Keratinocyte (primary cell): ENCODE results near the gene COPG2. TPM values are rescaled to one million over a fixed set of nuclear protein-coding genes. Genes with fewer than 3 reads are reported as not detected.

Experiments used
- DNase-seq: peaks from one replicate; pipeline ENCODE4 v3.0.0-alpha.2; 2011; ENCODE audit warnings: low read depth, missing footprints, low spot score
- FAIRE-seq: peaks from 2 replicates; lab custom pipeline; 2011; peaks lifted over from hg19 to GRCh38; lab: Jason Lieb, UNC
- H2AFZ ChIP-seq: 2 replicates; pipeline ENCODE4 v1.6.0; 2012; ENCODE audit warnings: low read length, control low read depth, inconsistent platforms; ENCODE audit not compliant: control insufficient read depth
- H3K27ac ChIP-seq: 2 replicates; pipeline ENCODE4 v1.5.1; 2011; ENCODE audit warnings: low read length; ENCODE audit not compliant: control insufficient read depth, insufficient read depth
- H3K27me3 ChIP-seq: 3 replicates; pipeline ENCODE4 v1.6.0; 2011; ENCODE audit warnings: low read length; ENCODE audit not compliant: control insufficient read depth, insufficient read depth; ENCODE audit errors: extremely low read depth
- H3K36me3 ChIP-seq, 2 experiments: 2 replicates in 1 of 2; 3 replicates in 1 of 2; pipeline ENCODE4 v1.5.1; 2011; ENCODE audit warnings: low read length in 2 of 2, mild to moderate bottlenecking in 1 of 2; ENCODE audit not compliant: control insufficient read depth in 2 of 2, insufficient read depth in 2 of 2; ENCODE audit errors: extremely low read depth in 1 of 2
- H3K4me1 ChIP-seq: 3 replicates; pipeline ENCODE4 v1.5.1; 2011; ENCODE audit warnings: low read length; ENCODE audit not compliant: control insufficient read depth, insufficient read depth; ENCODE audit errors: extremely low read depth
- H3K4me2 ChIP-seq: 3 replicates; pipeline ENCODE4 v1.6.0; 2011; ENCODE audit warnings: low read depth, low read length; ENCODE audit not compliant: control insufficient read depth, insufficient read depth; ENCODE audit errors: extremely low read depth
- H3K4me3 ChIP-seq, 3 experiments: fragments of 200-600 bp in 1 of 3; sonication (generic) in 1 of 3; 2 replicates in 2 of 3; 3 replicates in 1 of 3; pipeline ENCODE4 v1.5.1; 2011 to 2016; ENCODE audit warnings: low read length in 3 of 3, mild to moderate bottlenecking in 3 of 3, control low read depth in 2 of 3, inconsistent platforms in 1 of 3, low read depth in 1 of 3, mixed read lengths in 1 of 3, mixed run types in 1 of 3, moderate library complexity in 1 of 3; ENCODE audit not compliant: control insufficient read depth in 2 of 3, insufficient read depth in 2 of 3; ENCODE audit errors: extremely low read depth in 1 of 3
- H3K79me2 ChIP-seq: 2 replicates; pipeline ENCODE4 v1.6.0; 2012; ENCODE audit warnings: low read length; ENCODE audit not compliant: control insufficient read depth, insufficient read depth
- H3K9ac ChIP-seq: 3 replicates; pipeline ENCODE4 v1.6.0; 2011; ENCODE audit warnings: low read length; ENCODE audit not compliant: control insufficient read depth, insufficient read depth; ENCODE audit errors: extremely low read depth
- H3K9me1 ChIP-seq: 3 replicates; pipeline ENCODE4 v1.6.0; 2011; ENCODE audit warnings: low read length; ENCODE audit not compliant: control insufficient read depth, insufficient read depth; ENCODE audit errors: extremely low read depth
- H3K9me3 ChIP-seq: 2 replicates; pipeline ENCODE4 v1.5.1; 2012; ENCODE audit warnings: low read depth, low read length; ENCODE audit not compliant: control insufficient read depth
- H4K20me1 ChIP-seq: 3 replicates; pipeline ENCODE4 v1.6.0; 2011; ENCODE audit warnings: low read length; ENCODE audit not compliant: control insufficient read depth, insufficient read depth; ENCODE audit errors: extremely low read depth
- EZH2 ChIP-seq: IDR thresholded peaks from one replicate; pipeline ENCODE4 v1.6.1; 2012; ENCODE audit warnings: inconsistent platforms, mild to moderate bottlenecking, low read length, moderate library complexity
- dilution Hi-C: fragments of 300-500 bp; cut with MboI; formaldehyde crosslinking; loops from one replicate; pipeline ENCODE4 v1.7.0; 2020; ENCODE audit warnings: low sequenced_read_pairs; ENCODE audit not compliant: extremely low pct_ligation_motif_present
- polyA plus RNA-seq, 5 experiments: library from polyadenylated mRNA; depleted of rRNA in 3 of 5; stranded (reverse) in 3 of 5; stranded (forward) in 1 of 5; unstranded in 1 of 5; fragments of >200 nt; gene quantifications; 1 replicate in 1 of 5; 2 replicates in 3 of 5; 3 replicates in 1 of 5; pipeline versions ENCODE4 v1.2.1 to v1.2.3, GENCODE V29; 2011 to 2012; ENCODE audit warnings: missing spikeins in 2 of 5, low read depth in 1 of 5, low replicate concordance in 1 of 5
- TF ChIP-seq, protein P1 (sequence below), 3 experiments: IDR thresholded peaks in 1 of 3; conservative IDR thresholded peaks in 1 of 3; optimal IDR thresholded peaks in 1 of 3; 2 replicates in 2 of 3; 3 replicates in 1 of 3; pipeline versions ENCODE3 to v1.5.1; 2011; ENCODE audit warnings: low read length in 3 of 3, mild to moderate bottlenecking in 3 of 3, moderate library complexity in 2 of 3, control low read depth in 1 of 3, inconsistent platforms in 1 of 3; ENCODE audit not compliant: insufficient read depth in 2 of 3; ENCODE audit errors: extremely low read depth in 1 of 3

Gene COPG2
- polyA plus RNA-seq, 1 donor (not counting 4 experiments of a cell fraction or from before 2014, with no cell fraction given), result 38.8 TPM

DNA sequence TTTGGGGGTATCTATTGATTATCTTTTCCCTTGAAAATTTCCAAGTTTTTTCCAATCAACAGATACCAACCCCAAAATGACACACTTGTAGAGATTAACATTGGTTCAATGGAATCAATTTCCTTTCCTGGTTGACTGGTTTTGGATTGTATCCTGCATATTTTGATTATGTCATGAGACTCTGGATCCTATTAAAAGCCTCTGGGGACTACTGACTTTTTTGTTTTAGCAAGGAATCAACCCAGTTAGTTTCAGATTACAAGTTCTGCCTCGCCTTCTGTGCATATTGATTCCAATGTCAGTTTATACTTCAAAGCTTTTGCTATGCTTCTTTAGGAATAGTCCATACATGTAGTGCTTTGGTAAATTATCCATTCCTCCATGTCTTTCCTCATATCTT, 29.2 kb downstream of the COPG2 start:
- no peaks in the 10 kb centered on the region for H3K9me1 ChIP-seq
- no peaks in the 10 kb centered on the region for H3K36me3 ChIP-seq
- no peaks in the 10 kb centered on the region for H3K9me3 ChIP-seq
- H3K4me2 ChIP-seq, result no peak overlapping the region
- TF ChIP-seq EZH2, result no peak
- TF ChIP-seq, protein P1, sequence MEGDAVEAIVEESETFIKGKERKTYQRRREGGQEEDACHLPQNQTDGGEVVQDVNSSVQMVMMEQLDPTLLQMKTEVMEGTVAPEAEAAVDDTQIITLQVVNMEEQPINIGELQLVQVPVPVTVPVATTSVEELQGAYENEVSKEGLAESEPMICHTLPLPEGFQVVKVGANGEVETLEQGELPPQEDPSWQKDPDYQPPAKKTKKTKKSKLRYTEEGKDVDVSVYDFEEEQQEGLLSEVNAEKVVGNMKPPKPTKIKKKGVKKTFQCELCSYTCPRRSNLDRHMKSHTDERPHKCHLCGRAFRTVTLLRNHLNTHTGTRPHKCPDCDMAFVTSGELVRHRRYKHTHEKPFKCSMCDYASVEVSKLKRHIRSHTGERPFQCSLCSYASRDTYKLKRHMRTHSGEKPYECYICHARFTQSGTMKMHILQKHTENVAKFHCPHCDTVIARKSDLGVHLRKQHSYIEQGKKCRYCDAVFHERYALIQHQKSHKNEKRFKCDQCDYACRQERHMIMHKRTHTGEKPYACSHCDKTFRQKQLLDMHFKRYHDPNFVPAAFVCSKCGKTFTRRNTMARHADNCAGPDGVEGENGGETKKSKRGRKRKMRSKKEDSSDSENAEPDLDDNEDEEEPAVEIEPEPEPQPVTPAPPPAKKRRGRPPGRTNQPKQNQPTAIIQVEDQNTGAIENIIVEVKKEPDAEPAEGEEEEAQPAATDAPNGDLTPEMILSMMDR (optimal IDR thresholded peaks at IDR 0.05 in 1 of 3, IDR thresholded peaks at IDR 0.05 in 1 of 3, conservative IDR thresholded peaks at IDR 0.05 in 1 of 3; ENCODE audit: extremely low read depth in 1 of 3, insufficient read depth in 2 of 3, low read length in 3 of 3), result no peak
- H3K27me3 ChIP-seq, result no peaks in the 10 kb centered on the region
- DNase-seq (no peak), FAIRE-seq (no peak)
- no peaks in the 10 kb centered on the region for H3K4me1 ChIP-seq
- dilution Hi-C loops, result no loop called here
- H2AFZ ChIP-seq, result no peak overlapping the region
- H3K4me3 ChIP-seq, result no peak overlapping the region
- no peak overlapping the region for H3K27ac ChIP-seq
- H3K79me2 ChIP-seq, result no peaks in the 10 kb centered on the region
- no peaks in the 10 kb centered on the region for H4K20me1 ChIP-seq
- no peak overlapping the region for H3K9ac ChIP-seq

DNA sequence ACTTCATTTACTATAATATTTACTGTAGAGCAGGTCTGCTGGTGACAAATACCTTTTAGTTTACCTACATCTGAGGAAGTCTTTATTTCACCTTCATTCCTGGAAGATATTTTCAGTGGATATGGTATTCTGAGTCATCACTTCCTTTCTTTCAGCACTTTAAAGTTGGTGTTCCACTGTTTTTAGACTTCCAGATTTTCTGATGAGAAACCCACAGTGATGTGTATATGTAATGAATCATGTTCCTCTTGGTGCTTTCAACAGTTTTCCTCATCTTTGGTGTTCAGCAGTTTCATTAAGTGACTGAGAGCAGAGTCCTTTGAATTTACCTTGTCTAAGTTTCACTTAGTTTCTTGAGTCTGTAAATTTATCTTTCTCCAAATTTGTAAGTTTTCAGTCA, 36.4 kb downstream of the COPG2 start:
- FAIRE-seq, result peak; percentile 81

More for the DNA sequence above, 36.4 kb downstream of the COPG2 start:
- no peaks in the 10 kb centered on the region for H3K9me1 ChIP-seq
- H3K36me3 ChIP-seq, result no peaks in the 10 kb centered on the region
- H4K20me1 ChIP-seq, result no peaks in the 10 kb centered on the region
- H2AFZ ChIP-seq, result no peak overlapping the region
- no peak for DNase-seq
- no peak overlapping the region for H3K9ac ChIP-seq
- no peak for TF ChIP-seq EZH2
- TF ChIP-seq, protein P1 (optimal IDR thresholded peaks at IDR 0.05 in 1 of 3, IDR thresholded peaks at IDR 0.05 in 1 of 3, conservative IDR thresholded peaks at IDR 0.05 in 1 of 3; ENCODE audit: extremely low read depth in 1 of 3, insufficient read depth in 2 of 3, low read length in 3 of 3), result no peak
- no peaks in the 10 kb centered on the region for H3K27me3 ChIP-seq
- peaks cover 9% of the 10 kb centered on the region for H3K4me1 ChIP-seq
- H3K4me2 ChIP-seq, result peak overlapping the region; percentile 12
- no peaks in the 10 kb centered on the region for H3K79me2 ChIP-seq
- peak overlapping the region; percentile 3 for H3K27ac ChIP-seq
- no peak overlapping the region for H3K4me3 ChIP-seq
- dilution Hi-C loops, result no loop called here
- H3K9me3 ChIP-seq, result no peaks in the 10 kb centered on the region
